Activated naive CD4-positive, alpha-beta T cell treated with anti-CD3 and anti-CD28 coated beads, Interleukin-2, amount 50 U/mL, for 16 hours (primary cell): ENCODE results near the gene TH.

Experiments
- DNase-seq: peaks from one replicate; pipeline ENCODE4 v3.0.0-alpha.2; 2020

The TH gene

GRCh38 chr11:2171591-2172003 is at the start of gene TH:
Gene TH, minus strand, starts transcription at chr11:2171815. Its CDS starts 29 bp downstream, at chr11:2171786.
- DNase-seq: no peak

- DNase-seq: no peak
Observed at GRCh38 chr11:2221024-2221423, 49.4 kb upstream of the TH start.

GRCh38 chr11:2220173-2220771 is 48.7 kb upstream of the TH start:
- no peak for DNase-seq

- no peak for DNase-seq
Observed at GRCh38 chr11:2219318-2220017, 47.9 kb upstream of the TH start.

- DNase-seq: no peak
Observed at GRCh38 chr11:2218031-2218633, 46.5 kb upstream of the TH start.

- no peak for DNase-seq
Observed at GRCh38 chr11:2217211-2218030, 45.8 kb upstream of the TH start.

GRCh38 chr11:2216400-2217064 is 44.9 kb upstream of the TH start:
- no peak for DNase-seq

- DNase-seq: no peak
Observed at GRCh38 chr11:2215561-2216399, 44.2 kb upstream of the TH start.

GRCh38 chr11:2215230-2215560 is 43.6 kb upstream of the TH start:
- no peak for DNase-seq

- no peak for DNase-seq
Observed at GRCh38 chr11:2214527-2215229, 43.1 kb upstream of the TH start.

- no peak for DNase-seq
Observed at GRCh38 chr11:2213890-2214526, 42.4 kb upstream of the TH start.

- DNase-seq: no peak
Observed at GRCh38 chr11:2213384-2213842, 41.8 kb upstream of the TH start.

- no peak for DNase-seq
Observed at GRCh38 chr11:2212411-2213251, 41.0 kb upstream of the TH start.

- no peak for DNase-seq
Observed at GRCh38 chr11:2211113-2211971, 39.7 kb upstream of the TH start.

GRCh38 chr11:2210366-2211112 is 38.9 kb upstream of the TH start:
- DNase-seq: no peak

GRCh38 chr11:2209900-2210321 is 38.3 kb upstream of the TH start:
- no peak for DNase-seq

- no peak for DNase-seq
Observed at GRCh38 chr11:2209370-2209801, 37.8 kb upstream of the TH start.
